Stimulated activated CD8-positive, alpha-beta memory T cell treated with anti-CD3 and anti-CD28 coated beads, Interleukin-7, amount 100 ng/mL, for 24 hours (primary cell): ENCODE results near the gene DKC1.

Source experiments
- DNase-seq: peaks from one replicate; pipeline ENCODE4 v3.0.0-alpha.2; 2020; ENCODE audit warnings: low read depth

Gene DKC1

GRCh38 chrX:154737136-154737535 lies 25.5 kb upstream of the DKC1 start:
- no peak for DNase-seq

- DNase-seq: no peak
Observed at GRCh38 chrX:154738011-154738738, 24.5 kb upstream of the DKC1 start.

- no peak for DNase-seq
Observed at GRCh38 chrX:154739952-154740465, 22.7 kb upstream of the DKC1 start.

- DNase-seq: no peak
Observed at GRCh38 chrX:154742613-154743012, 20.1 kb upstream of the DKC1 start.

GRCh38 chrX:154748712-154749339 lies 13.8 kb upstream of the DKC1 start:
- no peak for DNase-seq

- DNase-seq: no peak
Observed at GRCh38 chrX:154749856-154750255, 12.8 kb upstream of the DKC1 start.

GRCh38 chrX:154750301-154751202 lies 12.1 kb upstream of the DKC1 start, which contains the start of gene GAB3:
Gene GAB3, minus strand, starts transcription at chrX:154751077. Its CDS starts 52 bp downstream, at chrX:154751025.
- DNase-seq: no peak

- DNase-seq: no peak
Observed at GRCh38 chrX:154751203-154751668, 11.4 kb upstream of the DKC1 start.

- no peak for DNase-seq
Observed at GRCh38 chrX:154751669-154752271, 10.9 kb upstream of the DKC1 start.

GRCh38 chrX:154758696-154759095 lies 4.0 kb upstream of the DKC1 start:
- DNase-seq: no peak

- DNase-seq: no peak
Observed at GRCh38 chrX:154761977-154762536, 607 bp upstream of the DKC1 start.

GRCh38 chrX:154774622-154775021 lies 12.0 kb downstream of the DKC1 start:
- DNase-seq: no peak

- DNase-seq: no peak
Observed at GRCh38 chrX:154775419-154776349, 13.0 kb downstream of the DKC1 start.

- DNase-seq: no peak
Observed at GRCh38 chrX:154776753-154777152, 14.1 kb downstream of the DKC1 start.

- no peak for DNase-seq
Observed at GRCh38 chrX:154779261-154779660, 16.6 kb downstream of the DKC1 start.

- no peak for DNase-seq
Observed at GRCh38 chrX:154780968-154781367, 18.3 kb downstream of the DKC1 start.

GRCh38 chrX:154784149-154784995 lies 21.7 kb downstream of the DKC1 start:
- no peak for DNase-seq

- DNase-seq: no peak
Observed at GRCh38 chrX:154785716-154786115, 23.1 kb downstream of the DKC1 start.

- no peak for DNase-seq
Observed at GRCh38 chrX:154791467-154791866, 28.8 kb downstream of the DKC1 start.
